ENCODE results near the gene KRTAP10-10.
"Not testable (repeated sequence)": the region's sequence is repeated elsewhere in the genome, so short reads cannot be mapped to it uniquely, and the experiment has no call there.

Gene KRTAP10-10

GRCh38 chr21:44602463-44602850, 34.7 kb upstream of the KRTAP10-10 start:
- no peak for DNase-seq

GRCh38 chr21:44603109-44603875, 33.9 kb upstream of the KRTAP10-10 start:
- no peak for DNase-seq

- no peak for DNase-seq
Measured at GRCh38 chr21:44603911-44604310, 33.2 kb upstream of the KRTAP10-10 start.

- DNase-seq: no peak
Measured at GRCh38 chr21:44606495-44606894, 30.7 kb upstream of the KRTAP10-10 start.

GRCh38 chr21:44609193-44609592, 28.0 kb upstream of the KRTAP10-10 start:
- no peak for DNase-seq

- DNase-seq: not testable (repeated sequence)
Measured at GRCh38 chr21:44610157-44610843, 26.9 kb upstream of the KRTAP10-10 start.

- no peak for DNase-seq
Measured at GRCh38 chr21:44611551-44611950, 25.6 kb upstream of the KRTAP10-10 start.

- no peak for DNase-seq
Measured at GRCh38 chr21:44612029-44612486, 25.1 kb upstream of the KRTAP10-10 start, which contains the start of gene KRTAP10-8. KRTAP10-8 (plus strand) TSS chr21:44612079; CDS start chr21:44612101, 22 bp downstream.

GRCh38 chr21:44612669-44613229, 24.4 kb upstream of the KRTAP10-10 start:
- no peak for DNase-seq

GRCh38 chr21:44613386-44614155, 23.6 kb upstream of the KRTAP10-10 start:
- no peak for DNase-seq

GRCh38 chr21:44614161-44614631, 23.0 kb upstream of the KRTAP10-10 start:
- DNase-seq: no peak

- DNase-seq: no peak
Measured at GRCh38 chr21:44614961-44615391, 22.2 kb upstream of the KRTAP10-10 start.

- no peak for DNase-seq
Measured at GRCh38 chr21:44615466-44615865, 21.7 kb upstream of the KRTAP10-10 start.

GRCh38 chr21:44615911-44616590, 21.1 kb upstream of the KRTAP10-10 start:
- DNase-seq: no peak

- no peak for DNase-seq
Measured at GRCh38 chr21:44616591-44616926, 20.6 kb upstream of the KRTAP10-10 start.

- no peak for DNase-seq
Measured at GRCh38 chr21:44617071-44617501, 20.1 kb upstream of the KRTAP10-10 start.

- DNase-seq: no peak
Measured at GRCh38 chr21:44618504-44618903, 18.7 kb upstream of the KRTAP10-10 start.

GRCh38 chr21:44618909-44619308, 18.2 kb upstream of the KRTAP10-10 start:
- DNase-seq: no peak

GRCh38 chr21:44619886-44620285, 17.3 kb upstream of the KRTAP10-10 start:
- DNase-seq: no peak

GRCh38 chr21:44623575-44623974, 13.6 kb upstream of the KRTAP10-10 start:
- no peak for DNase-seq

GRCh38 chr21:44625756-44626155, 11.4 kb upstream of the KRTAP10-10 start:
- no peak for DNase-seq

- no peak for DNase-seq
Measured at GRCh38 chr21:44626262-44626661, 10.9 kb upstream of the KRTAP10-10 start.

Measured in right kidney (tissue), 1 donor.